Keratinocyte (primary cell): ENCODE data around the gene MBD3L1.

Experiments
- EZH2 ChIP-seq: IDR thresholded peaks from one replicate; pipeline ENCODE4 v1.6.1; 2012; ENCODE audit warnings: inconsistent platforms, mild to moderate bottlenecking, low read length, moderate library complexity
- TF ChIP-seq, protein P1 (sequence below), 3 experiments: IDR thresholded peaks in 1 of 3; conservative IDR thresholded peaks in 1 of 3; optimal IDR thresholded peaks in 1 of 3; 2 replicates in 2 of 3; 3 replicates in 1 of 3; pipeline versions ENCODE3 to v1.5.1; 2011; ENCODE audit warnings: low read length in 3 of 3, mild to moderate bottlenecking in 3 of 3, moderate library complexity in 2 of 3, control low read depth in 1 of 3, inconsistent platforms in 1 of 3; ENCODE audit not compliant: insufficient read depth in 2 of 3; ENCODE audit errors: extremely low read depth in 1 of 3

DNA sequence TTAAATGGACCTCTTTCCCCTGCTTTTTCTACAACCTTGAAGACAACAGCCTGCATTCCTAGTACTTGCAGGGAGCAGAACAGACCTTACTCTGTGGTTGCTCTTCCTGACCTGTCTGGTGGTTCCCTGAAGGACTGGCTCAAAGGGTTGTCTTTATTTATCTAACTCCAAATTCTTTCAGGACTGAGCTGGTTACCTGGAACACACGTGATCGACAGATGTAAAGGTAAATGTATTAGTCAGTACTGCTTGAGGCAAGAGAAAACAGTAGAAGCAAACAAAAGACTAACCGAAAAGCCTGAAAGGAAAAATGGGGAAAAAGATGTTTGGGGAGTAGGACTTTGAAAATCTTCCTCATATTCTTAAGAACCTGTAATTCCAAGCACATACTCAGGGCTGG is 18.0 kb upstream of the MBD3L1 start:
- TF ChIP-seq, protein P1, sequence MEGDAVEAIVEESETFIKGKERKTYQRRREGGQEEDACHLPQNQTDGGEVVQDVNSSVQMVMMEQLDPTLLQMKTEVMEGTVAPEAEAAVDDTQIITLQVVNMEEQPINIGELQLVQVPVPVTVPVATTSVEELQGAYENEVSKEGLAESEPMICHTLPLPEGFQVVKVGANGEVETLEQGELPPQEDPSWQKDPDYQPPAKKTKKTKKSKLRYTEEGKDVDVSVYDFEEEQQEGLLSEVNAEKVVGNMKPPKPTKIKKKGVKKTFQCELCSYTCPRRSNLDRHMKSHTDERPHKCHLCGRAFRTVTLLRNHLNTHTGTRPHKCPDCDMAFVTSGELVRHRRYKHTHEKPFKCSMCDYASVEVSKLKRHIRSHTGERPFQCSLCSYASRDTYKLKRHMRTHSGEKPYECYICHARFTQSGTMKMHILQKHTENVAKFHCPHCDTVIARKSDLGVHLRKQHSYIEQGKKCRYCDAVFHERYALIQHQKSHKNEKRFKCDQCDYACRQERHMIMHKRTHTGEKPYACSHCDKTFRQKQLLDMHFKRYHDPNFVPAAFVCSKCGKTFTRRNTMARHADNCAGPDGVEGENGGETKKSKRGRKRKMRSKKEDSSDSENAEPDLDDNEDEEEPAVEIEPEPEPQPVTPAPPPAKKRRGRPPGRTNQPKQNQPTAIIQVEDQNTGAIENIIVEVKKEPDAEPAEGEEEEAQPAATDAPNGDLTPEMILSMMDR (optimal IDR thresholded peaks at IDR 0.05 in 1 of 3, IDR thresholded peaks at IDR 0.05 in 1 of 3, conservative IDR thresholded peaks at IDR 0.05 in 1 of 3; ENCODE audit: extremely low read depth in 1 of 3, insufficient read depth in 2 of 3, low read length in 3 of 3), result no peak
- TF ChIP-seq EZH2, result no peak
